MM.1S (cell line): ENCODE data around the gene ADARB1.

Source experiments
- CTCF ChIP-seq: fragments of 300-600 bp; sonication (generic); IDR thresholded peaks from 2 replicates; pipeline ENCODE4 v1.5.1; 2016; ENCODE audit warnings: antibody characterized with exemption, low read length, mixed read lengths
- EZH2phosphoT487 ChIP-seq: fragments of 300-600 bp; sonication (generic); IDR thresholded peaks from 2 replicates; pipeline ENCODE4 v1.6.1; 2018; ENCODE audit warnings: antibody characterized with exemption, low read length

DNA sequence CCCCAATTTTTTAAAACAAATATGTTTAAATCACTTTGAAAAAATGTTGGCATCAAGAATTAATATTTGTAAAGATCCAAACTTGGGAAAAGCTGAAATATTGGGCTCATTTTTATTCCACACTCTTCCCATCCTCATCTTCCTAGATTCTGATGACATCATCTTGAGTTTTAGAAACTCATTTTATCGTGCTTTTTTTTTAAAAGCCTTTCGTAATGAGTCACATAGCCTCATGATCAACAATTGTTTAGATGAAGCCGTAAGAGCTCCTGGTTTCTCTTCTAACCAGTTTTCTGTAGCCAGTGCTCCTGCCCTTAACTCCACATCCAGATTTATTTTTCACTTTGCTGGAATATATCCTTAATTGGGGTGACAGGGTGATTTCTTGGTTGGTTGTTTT lies 134.7 kb downstream of the ADARB1 start:
- TF ChIP-seq CTCF, result no peak
- no peak for TF ChIP-seq EZH2phosphoT487
